Measurements from ENCODE around the gene MBNL1. TPM values are rescaled to one million over a fixed set of nuclear protein-coding genes. Genes with fewer than 3 reads are reported as not detected.

Gene MBNL1
- total and polyA plus RNA-seq, 2 of the 13 experiments (the other 11 are each of a cell fraction or from before 2014, with no cell fraction given): 27.1 to 55.4 TPM

- no peak for TF ChIP-seq ZNF616 (CRISPR knock-in tag; IDR thresholded peaks at IDR 0.05; ENCODE audit: low read depth)
- TF ChIP-seq, protein P1, sequence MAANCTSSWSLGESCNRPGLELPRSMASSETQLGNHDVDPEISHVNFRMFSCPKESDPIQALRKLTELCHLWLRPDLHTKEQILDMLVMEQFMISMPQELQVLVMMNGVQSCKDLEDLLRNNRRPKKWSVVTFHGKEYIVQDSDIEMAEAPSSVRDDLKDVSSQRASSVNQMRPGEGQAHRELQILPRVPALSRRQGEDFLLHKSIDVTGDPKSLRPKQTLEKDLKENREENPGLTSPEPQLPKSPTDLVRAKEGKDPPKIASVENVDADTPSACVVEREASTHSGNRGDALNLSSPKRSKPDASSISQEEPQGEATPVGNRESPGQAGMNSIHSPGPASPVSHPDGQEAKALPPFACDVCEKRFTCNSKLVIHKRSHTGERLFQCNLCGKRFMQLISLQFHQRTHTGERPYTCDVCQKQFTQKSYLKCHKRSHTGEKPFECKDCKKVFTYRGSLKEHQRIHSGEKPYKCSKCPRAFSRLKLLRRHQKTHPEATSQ (CRISPR knock-in tag; IDR thresholded peaks at IDR 0.05; ENCODE audit: borderline replicate concordance): no peak
- TF ChIP-seq ATF7 (IDR thresholded peaks at IDR 0.05): no peak
- TF ChIP-seq ATF7 (CRISPR knock-in tag; IDR thresholded peaks at IDR 0.05): no peak
- no peak for TF ChIP-seq ONECUT2 (CRISPR knock-in tag; IDR thresholded peaks at IDR 0.05)
- no peak for TF ChIP-seq SMARCE1 (IDR thresholded peaks at IDR 0.05; ENCODE audit: borderline replicate concordance)
- no peak for TF ChIP-seq FOXK2 (IDR thresholded peaks at IDR 0.05)
- TF ChIP-seq, protein P2, sequence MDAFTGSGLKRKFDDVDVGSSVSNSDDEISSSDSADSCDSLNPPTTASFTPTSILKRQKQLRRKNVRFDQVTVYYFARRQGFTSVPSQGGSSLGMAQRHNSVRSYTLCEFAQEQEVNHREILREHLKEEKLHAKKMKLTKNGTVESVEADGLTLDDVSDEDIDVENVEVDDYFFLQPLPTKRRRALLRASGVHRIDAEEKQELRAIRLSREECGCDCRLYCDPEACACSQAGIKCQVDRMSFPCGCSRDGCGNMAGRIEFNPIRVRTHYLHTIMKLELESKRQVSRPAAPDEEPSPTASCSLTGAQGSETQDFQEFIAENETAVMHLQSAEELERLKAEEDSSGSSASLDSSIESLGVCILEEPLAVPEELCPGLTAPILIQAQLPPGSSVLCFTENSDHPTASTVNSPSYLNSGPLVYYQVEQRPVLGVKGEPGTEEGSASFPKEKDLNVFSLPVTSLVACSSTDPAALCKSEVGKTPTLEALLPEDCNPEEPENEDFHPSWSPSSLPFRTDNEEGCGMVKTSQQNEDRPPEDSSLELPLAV (CRISPR knock-in tag; conservative IDR thresholded peaks at IDR 0.05; ENCODE audit: low read depth): no peak
- TF ChIP-seq SOX13 (IDR thresholded peaks at IDR 0.05): no peak
- TF ChIP-seq SOX13 (CRISPR knock-in tag; conservative IDR thresholded peaks at IDR 0.05 in 1 of 2, IDR thresholded peaks at IDR 0.05 in 1 of 2): no peak
Observed at GRCh38 chr3:152356870-152357276, 88.1 kb downstream of the MBNL1 start (continued).

DNA sequence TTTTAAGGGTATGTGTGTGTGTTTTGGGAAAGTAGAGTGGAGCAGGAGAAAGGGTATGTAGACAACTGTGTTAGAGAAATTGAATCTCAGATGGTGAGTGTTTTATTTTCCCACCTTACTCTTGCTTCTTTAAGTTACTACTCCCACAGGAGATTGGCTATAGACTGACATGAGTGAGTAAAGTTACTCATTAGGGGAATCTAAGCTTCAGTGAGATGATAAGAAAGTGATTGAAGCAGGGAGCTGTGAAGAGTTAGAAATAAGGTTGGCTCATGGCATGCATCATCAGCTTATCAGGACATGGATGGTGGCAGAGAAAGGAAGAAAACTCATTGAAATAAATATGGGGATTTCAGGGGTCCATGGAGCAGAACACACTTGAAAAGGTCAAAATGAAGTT lies 88.9 kb downstream of the MBNL1 start:
- Histone ChIP-seq H2AFZ (ENCODE audit: low read length) (no peak overlapping the region), H3K4me1 (ENCODE audit: insufficient read depth, low read length) (no peaks in the 10 kb centered on the region), H3K4me3 (replicated peaks in 1 of 3; ENCODE audit: insufficient read depth in 1 of 3, low read depth in 2 of 3, low read length in 3 of 3) (no peak overlapping the region), H3K9ac (ENCODE audit: insufficient read depth, low read depth, low read length) (no peak overlapping the region), H3K27me3 (ENCODE audit: control insufficient read depth in 1 of 2, insufficient read depth in 2 of 2, low read length in 2 of 2) (no peaks in the 10 kb centered on the region), H3K4me2 (ENCODE audit: low read depth, low read length) (no peak overlapping the region), H3K36me3 (replicated peaks in 1 of 2; ENCODE audit: control insufficient read depth in 1 of 2, insufficient read depth in 2 of 2, low read length in 2 of 2) (no peaks in the 10 kb centered on the region), H4K20me1 (ENCODE audit: insufficient read depth, low read length) (no peaks in the 10 kb centered on the region; the same call in 1 of the 2 replicates), H3K27ac (ENCODE audit: extremely low read length, insufficient read depth, low read length) (no peak overlapping the region), H3K9me3 (ENCODE audit: low read length) (no peaks in the 10 kb centered on the region), H3K79me2 (ENCODE audit: insufficient read depth, low read length) (peaks cover 50% of the 10 kb centered on the region)
- ATAC-seq: no peak
- DNase-seq (ENCODE audit: low spot score): no peak
- in situ Hi-C loops (cut with HindIII; ENCODE audit: extremely low pct_ligation_motif_present, low pct_unique_long_range_greater_than_20kb) (no loop called here), intact Hi-C loops (cut with micrococcal nuclease; ENCODE audit: unreplicated experiment) (no loop called here)
- ChIA-PET POLR2A (no interaction called here), CTCF (ENCODE audit: low intra/inter-chr PET ratio, low total read pairs) (no interaction called here)
- BruUV-seq (replicated peaks): no TSS peak
- no peak for FAIRE-seq
- TF ChIP-seq SMAD9 (CRISPR knock-in tag; IDR thresholded peaks at IDR 0.05) (no peak), ZFP36L2 (CRISPR knock-in tag; IDR thresholded peaks at IDR 0.05) (no peak), RNF219 (CRISPR knock-in tag; IDR thresholded peaks at IDR 0.05) (no peak), KAT7 (CRISPR knock-in tag; IDR thresholded peaks at IDR 0.05; ENCODE audit: borderline replicate concordance) (no peak), SOX5 (CRISPR knock-in tag; IDR thresholded peaks at IDR 0.05; ENCODE audit: borderline replicate concordance) (no peak), ZNF292 (CRISPR knock-in tag; IDR thresholded peaks at IDR 0.05; ENCODE audit: borderline replicate concordance, low read depth) (no peak), SALL2 (CRISPR knock-in tag; IDR thresholded peaks at IDR 0.05) (no peak), U2AF2 (IDR thresholded peaks at IDR 0.05; ENCODE audit: low read depth, low read length) (no peak), CHCHD3 (CRISPR knock-in tag; IDR thresholded peaks at IDR 0.05) (no peak)
- TF ChIP-seq, protein P3, sequence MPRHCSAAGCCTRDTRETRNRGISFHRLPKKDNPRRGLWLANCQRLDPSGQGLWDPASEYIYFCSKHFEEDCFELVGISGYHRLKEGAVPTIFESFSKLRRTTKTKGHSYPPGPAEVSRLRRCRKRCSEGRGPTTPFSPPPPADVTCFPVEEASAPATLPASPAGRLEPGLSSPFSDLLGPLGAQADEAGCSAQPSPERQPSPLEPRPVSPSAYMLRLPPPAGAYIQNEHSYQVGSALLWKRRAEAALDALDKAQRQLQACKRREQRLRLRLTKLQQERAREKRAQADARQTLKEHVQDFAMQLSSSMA (CRISPR knock-in tag; IDR thresholded peaks at IDR 0.05): no peak
